Liver (tissue), 9 donors: Measurements from ENCODE around the gene DDR2. TPM values are rescaled to one million over a fixed set of nuclear protein-coding genes. Genes with fewer than 3 reads are reported as not detected.
A peak's percentile ranks its signal among the peaks of the same experiment; 100 is the strongest.

Experiments used
- DNase-seq: peaks from one replicate; pipeline ENCODE4 v3.0.0-alpha.2; 2017; ENCODE audit warnings: low spot score
- H3K27ac ChIP-seq, 2 donors: one replicate each; pipeline ENCODE4 v1.7.0; 2013; ENCODE audit warnings: inconsistent platforms in 2 of 2, low read length in 2 of 2, control low read depth in 1 of 2, low read depth in 1 of 2, mild to moderate bottlenecking in 1 of 2
- H3K27me3 ChIP-seq, 4 donors: one replicate each; pipeline versions ENCODE4 v1.6.1 to v1.7.0; 2013; ENCODE audit warnings: low read length in 3 of 4, inconsistent platforms in 1 of 4, mild to moderate bottlenecking in 1 of 4, moderate library complexity in 1 of 4; ENCODE audit not compliant: control insufficient read depth in 4 of 4, insufficient read depth in 4 of 4
- H3K36me3 ChIP-seq, 4 donors: one replicate each; pipeline versions ENCODE4 v1.6.1 to v1.7.0; 2013; ENCODE audit warnings: low read length in 3 of 4, mild to moderate bottlenecking in 3 of 4, low read depth in 1 of 4, moderate library complexity in 1 of 4; ENCODE audit not compliant: control insufficient read depth in 4 of 4, insufficient read depth in 3 of 4
- H3K4me1 ChIP-seq, 4 donors: one replicate each; pipeline versions ENCODE4 v1.6.1 to v1.7.0; 2013; ENCODE audit warnings: low read length in 3 of 4, mild to moderate bottlenecking in 3 of 4, moderate library complexity in 1 of 4; ENCODE audit not compliant: control insufficient read depth in 4 of 4, insufficient read depth in 4 of 4
- H3K4me3 ChIP-seq, 3 donors: one replicate each; pipeline versions ENCODE4 v1.6.1 to v1.7.0; 2013; ENCODE audit warnings: low read length in 3 of 3, control low read depth in 1 of 3, low read depth in 1 of 3, mild to moderate bottlenecking in 1 of 3
- H3K9ac ChIP-seq, 2 donors: one replicate each; pipeline ENCODE4 v1.7.0; 2013; ENCODE audit warnings: low read length in 2 of 2, mild to moderate bottlenecking in 2 of 2, moderate library complexity in 2 of 2, control low read depth in 1 of 2, low read depth in 1 of 2
- H3K9me3 ChIP-seq, 4 donors: one replicate each; pipeline versions ENCODE4 v1.6.1 to v1.7.0; 2013; ENCODE audit warnings: low read length in 3 of 4; ENCODE audit not compliant: control insufficient read depth in 4 of 4
- ATF3 ChIP-seq: IDR thresholded peaks from 2 replicates; pipeline ENCODE4 v1.6.1; 2016; ENCODE audit warnings: antibody characterized with exemption
- CTCF ChIP-seq: fragments of 150-350 bp; IDR thresholded peaks from 2 replicates; pipeline ENCODE4 v1.5.1; 2017; ENCODE audit warnings: improper control_type of control experiment, low read depth, low read length; ENCODE audit not compliant: missing input control
- EGR1 ChIP-seq, 2 donors: IDR thresholded peaks; 2 replicates each; pipeline ENCODE4 v1.6.1; 2016 to 2018; ENCODE audit warnings: antibody characterized with exemption in 2 of 2, low read depth in 2 of 2
- FOXA1 ChIP-seq: IDR thresholded peaks from 2 replicates; pipeline ENCODE4 v1.6.1; 2016; ENCODE audit warnings: antibody characterized with exemption
- FOXA2 ChIP-seq: IDR thresholded peaks from 2 replicates; pipeline ENCODE4 v1.6.1; 2016; ENCODE audit warnings: antibody characterized with exemption
- GABPA ChIP-seq, 2 donors: IDR thresholded peaks in 1 of 2; conservative IDR thresholded peaks in 1 of 2; 2 replicates each; pipeline ENCODE4 v1.6.1; 2016; ENCODE audit warnings: antibody characterized with exemption in 2 of 2, mild to moderate bottlenecking in 1 of 2, moderate library complexity in 1 of 2
- HNF4A ChIP-seq, 2 donors: conservative IDR thresholded peaks; 2 replicates each; pipeline ENCODE4 v1.6.1; 2016; ENCODE audit warnings: antibody characterized with exemption in 2 of 2, mild to moderate bottlenecking in 2 of 2
- HNF4G ChIP-seq: IDR thresholded peaks from 2 replicates; pipeline ENCODE4 v1.6.1; 2016; ENCODE audit warnings: antibody characterized with exemption
- JUND ChIP-seq, 2 donors: IDR thresholded peaks; 2 replicates each; pipeline ENCODE4 v1.6.1; 2016; ENCODE audit warnings: antibody characterized with exemption in 2 of 2
- MAX ChIP-seq: IDR thresholded peaks from 2 replicates; pipeline ENCODE4 v1.6.1; 2016; ENCODE audit warnings: antibody characterized with exemption
- NR2F2 ChIP-seq: IDR thresholded peaks from 2 replicates; pipeline ENCODE4 v1.6.1; 2016; ENCODE audit warnings: antibody characterized with exemption
- RAD21 ChIP-seq, 2 donors: IDR thresholded peaks; 2 replicates each; pipeline ENCODE4 v1.6.1; 2016; ENCODE audit warnings: antibody characterized with exemption in 2 of 2, mild to moderate bottlenecking in 2 of 2
- TAF1 ChIP-seq: conservative IDR thresholded peaks from 2 replicates; pipeline ENCODE4 v1.6.1; 2016; ENCODE audit warnings: antibody characterized with exemption, mild to moderate bottlenecking
- YY1 ChIP-seq: IDR thresholded peaks from 2 replicates; pipeline ENCODE4 v1.6.1; 2016; ENCODE audit warnings: antibody characterized with exemption, mild to moderate bottlenecking
- WGBS: extraction: QIAGEN DNeasy Blood & Tissue Kit; methylation state at CpG from one replicate; pipeline ENCODE4 v1.1.7; 2013; 5-methylcytosine and 5-hydroxymethylcytosine counted together
- polyA plus RNA-seq, 2 donors: library from polyadenylated mRNA; stranded (reverse) in 1 of 2; unstranded in 1 of 2; fragments of 200-250 nt in 1 of 2; fragments of >200 nt in 1 of 2; fragmentation: Nextera tagmentation in 1 of 2; extraction: Ambion mirVana in 1 of 2; gene quantifications; one replicate each; pipeline versions ENCODE4 v1.2.1 to v1.2.3, GENCODE V29; 2013 to 2015
- total RNA-seq, 2 donors: library from RNA; depleted of rRNA; stranded (reverse); fragments of >200 nt; gene quantifications; one replicate each; pipeline ENCODE4 v1.2.3, GENCODE V29; 2014
- donor health status: healthy.
- donor health status: healthy.
- donor health status: healthy.
- donor health status: healthy.
- donor health status: healthy.

The DDR2 gene
- total and polyA plus RNA-seq, 4 donors, result 1.2 to 6.4 (median 2.1) TPM

GRCh38 chr1:162712317-162713029, 80.2 kb downstream of the DDR2 start (continued):
- TF ChIP-seq FOXA1 (no peak), JUND (IDR thresholded peaks at IDR 0.05) (no peak), HNF4A (conservative IDR thresholded peaks at IDR 0.05) (no peak), ATF3 (no peak), YY1 (no peak), MAX (no peak)

GRCh38 chr1:162716123-162716522, 83.9 kb downstream of the DDR2 start:
- TF ChIP-seq FOXA1 (no peak), RAD21 (IDR thresholded peaks at IDR 0.05) (peak in 1 of 2 donors; percentile 9), JUND (IDR thresholded peaks at IDR 0.05) (no peak), EGR1 (IDR thresholded peaks at IDR 0.05; ENCODE audit: low read depth in 2 of 2) (no peak), FOXA2 (no peak)
- no peak overlapping the region for H3K9ac ChIP-seq
- H3K4me3 ChIP-seq, result no peak overlapping the region
- H3K27me3 ChIP-seq, result no peaks in the 10 kb centered on the region
- H3K9me3 ChIP-seq, result no peaks in the 10 kb centered on the region
- H3K27ac ChIP-seq, result no peak overlapping the region
- H3K36me3 ChIP-seq, result no peaks in the 10 kb centered on the region
- DNase-seq, result no peak
- WGBS, result 77% methylated on average over 4 of the region's 4 CpGs
- H3K4me1 ChIP-seq, result no peaks in the 10 kb centered on the region

GRCh38 chr1:162716552-162716951, 84.3 kb downstream of the DDR2 start:
- 37% methylated on average over 1 of the region's 1 CpG for WGBS

GRCh38 chr1:162717548-162718184, 85.4 kb downstream of the DDR2 start:
- Histone ChIP-seq H3K27ac (no peak overlapping the region), H3K9ac (no peak overlapping the region), H3K4me3 (no peak overlapping the region), H3K9me3 (no peaks in the 10 kb centered on the region), H3K27me3 (no peaks in the 10 kb centered on the region), H3K4me1 (no peaks in the 10 kb centered on the region), H3K36me3 (no peaks in the 10 kb centered on the region)
- DNase-seq, result no peak
- no peak for TF ChIP-seq GABPA (IDR thresholded peaks at IDR 0.05 in 1 of 2, conservative IDR thresholded peaks at IDR 0.05 in 1 of 2)
- no peak for TF ChIP-seq FOXA2
- TF ChIP-seq NR2F2, result no peak
- no peak for TF ChIP-seq JUND (IDR thresholded peaks at IDR 0.05)
- TF ChIP-seq CTCF, result no peak
- TF ChIP-seq RAD21 (IDR thresholded peaks at IDR 0.05), result no peak
- TF ChIP-seq HNF4A (conservative IDR thresholded peaks at IDR 0.05), result no peak
- TF ChIP-seq TAF1, result no peak
- TF ChIP-seq ATF3, result no peak
- no peak for TF ChIP-seq HNF4G
- TF ChIP-seq YY1, result no peak
- no peak for TF ChIP-seq FOXA1
- 92% methylated on average over 1 of the region's 1 CpG for WGBS

More at GRCh38 chr1:162716552-162716951, 84.3 kb downstream of the DDR2 start:
- no peak overlapping the region for H3K4me3 ChIP-seq
- H3K27me3 ChIP-seq, result no peaks in the 10 kb centered on the region
- H3K36me3 ChIP-seq, result no peaks in the 10 kb centered on the region
- TF ChIP-seq HNF4A (conservative IDR thresholded peaks at IDR 0.05), result no peak
- no peaks in the 10 kb centered on the region for H3K4me1 ChIP-seq
- no peak for DNase-seq
- no peaks in the 10 kb centered on the region for H3K9me3 ChIP-seq
- no peak overlapping the region for H3K9ac ChIP-seq
- H3K27ac ChIP-seq, result no peak overlapping the region
